Uterus (tissue), 4 donors: ENCODE results near the gene KCNMB2. TPM values are rescaled to one million over a fixed set of nuclear protein-coding genes. Genes with fewer than 3 reads are reported as not detected.

Source experiments
- DNase-seq, 2 donors: peaks; one replicate each; pipeline ENCODE4 v3.0.0-alpha.2; 2019 to 2020
- H3K27ac ChIP-seq, 2 donors: fragments of 200-600 bp; sonication (generic); 1 replicate in 1 of 2; 2 replicates in 1 of 2; pipeline ENCODE4 v1.5.1; 2016 to 2018
- H3K27me3 ChIP-seq, 2 donors: fragments of 200-600 bp; sonication (generic); one replicate each; pipeline ENCODE4 v1.5.1; 2018 to 2019; ENCODE audit warnings: control low read depth in 1 of 2
- H3K36me3 ChIP-seq, 2 donors: fragments of 200-600 bp; sonication (generic); one replicate each; pipeline ENCODE4 v1.5.1; 2019; ENCODE audit warnings: control low read depth in 1 of 2
- H3K4me1 ChIP-seq, 2 donors: fragments of 200-600 bp; sonication (generic); one replicate each; pipeline ENCODE4 v1.5.1; 2018 to 2019; ENCODE audit warnings: control low read depth in 1 of 2
- H3K4me3 ChIP-seq, 2 donors: fragments of 200-600 bp; sonication (generic); 1 replicate in 1 of 2; 2 replicates in 1 of 2; pipeline ENCODE4 v1.5.1; 2018 to 2019; ENCODE audit warnings: mild to moderate bottlenecking in 1 of 2
- H3K9me3 ChIP-seq, 2 donors: fragments of 200-600 bp; sonication (generic); one replicate each; pipeline ENCODE4 v1.5.1; 2019; ENCODE audit warnings: control low read depth in 1 of 2
- POLR2A ChIP-seq, 2 donors: fragments of 450-650 bp; IDR thresholded peaks; one replicate each; pipeline ENCODE4 v1.6.1; 2016; ENCODE audit warnings: antibody characterized with exemption in 2 of 2, mild to moderate bottlenecking in 1 of 2, moderate library complexity in 1 of 2
- intact Hi-C: fragments of 100-400 bp; cut with DNase I; formaldehyde crosslinking; loops from one replicate; pipeline ENCODE4 v1.15.1; 2023; ENCODE audit warnings: low total_unique reads
- total RNA-seq, 4 donors: library from RNA; depleted of rRNA in 3 of 4; stranded (reverse); fragments of >200 nt in 3 of 4; gene quantifications; one replicate each; pipeline versions ENCODE4 v1.1.0 to v1.2.4, GENCODE V29; 2014 to 2023
- TF ChIP-seq, protein P1 (sequence below), 4 experiments: fragments of 200-600 bp in 2 of 4; fragments of 450-650 bp in 2 of 4; sonication (generic) in 2 of 4; IDR thresholded peaks; one replicate each; pipeline ENCODE4 v1.5.1; 2016 to 2019; ENCODE audit warnings: antibody characterized with exemption in 4 of 4, mild to moderate bottlenecking in 2 of 4, moderate library complexity in 1 of 4
- donor health status: DM: yes; HTN: yes; CAD: no.

The KCNMB2 gene
- total RNA-seq, 4 donors from 2014 or later: 0.29 to 12.7 (median 1.4) TPM

DNA sequence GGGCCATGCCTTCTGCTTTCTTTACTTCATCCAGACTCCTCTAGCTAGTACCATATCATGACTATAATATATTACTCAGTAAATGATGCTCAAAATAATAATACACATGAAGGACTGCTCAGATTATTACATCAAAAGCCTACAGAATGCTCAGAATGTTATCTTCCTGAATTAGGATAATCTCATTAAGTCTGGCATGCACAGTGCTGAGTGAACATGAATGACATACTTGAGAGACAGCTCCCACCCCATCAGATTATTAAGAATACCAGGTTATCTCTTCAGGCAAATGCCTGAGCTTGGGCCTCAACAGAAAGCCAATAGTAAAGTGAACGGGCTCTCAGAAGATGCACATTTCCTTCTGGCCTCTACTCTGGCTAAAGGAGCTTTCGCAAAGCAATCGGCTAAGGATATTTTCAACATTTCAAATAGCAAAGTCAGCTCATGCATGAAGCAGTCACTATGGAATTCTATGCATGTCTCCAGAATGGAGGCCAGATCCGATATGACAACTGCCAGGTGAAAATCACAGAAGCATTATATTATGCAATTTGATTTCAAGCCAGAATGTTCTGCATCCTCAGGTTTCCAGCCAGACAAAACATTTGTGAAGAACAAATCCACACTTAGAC is 122.6 kb downstream of the KCNMB2 start:
- Histone ChIP-seq H3K4me3 (no peak overlapping the region), H3K4me1 (no peaks in the 10 kb centered on the region), H3K36me3 (no peaks in the 10 kb centered on the region), H3K27me3 (no peaks in the 10 kb centered on the region), H3K27ac (no peak overlapping the region), H3K9me3 (no peaks in the 10 kb centered on the region)
- no peak for TF ChIP-seq POLR2A (IDR thresholded peaks at IDR 0.05)
- TF ChIP-seq, protein P1, sequence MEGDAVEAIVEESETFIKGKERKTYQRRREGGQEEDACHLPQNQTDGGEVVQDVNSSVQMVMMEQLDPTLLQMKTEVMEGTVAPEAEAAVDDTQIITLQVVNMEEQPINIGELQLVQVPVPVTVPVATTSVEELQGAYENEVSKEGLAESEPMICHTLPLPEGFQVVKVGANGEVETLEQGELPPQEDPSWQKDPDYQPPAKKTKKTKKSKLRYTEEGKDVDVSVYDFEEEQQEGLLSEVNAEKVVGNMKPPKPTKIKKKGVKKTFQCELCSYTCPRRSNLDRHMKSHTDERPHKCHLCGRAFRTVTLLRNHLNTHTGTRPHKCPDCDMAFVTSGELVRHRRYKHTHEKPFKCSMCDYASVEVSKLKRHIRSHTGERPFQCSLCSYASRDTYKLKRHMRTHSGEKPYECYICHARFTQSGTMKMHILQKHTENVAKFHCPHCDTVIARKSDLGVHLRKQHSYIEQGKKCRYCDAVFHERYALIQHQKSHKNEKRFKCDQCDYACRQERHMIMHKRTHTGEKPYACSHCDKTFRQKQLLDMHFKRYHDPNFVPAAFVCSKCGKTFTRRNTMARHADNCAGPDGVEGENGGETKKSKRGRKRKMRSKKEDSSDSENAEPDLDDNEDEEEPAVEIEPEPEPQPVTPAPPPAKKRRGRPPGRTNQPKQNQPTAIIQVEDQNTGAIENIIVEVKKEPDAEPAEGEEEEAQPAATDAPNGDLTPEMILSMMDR (IDR thresholded peaks at IDR 0.05): no peak
- intact Hi-C loops: no loop called here
- DNase-seq: no peak

DNA sequence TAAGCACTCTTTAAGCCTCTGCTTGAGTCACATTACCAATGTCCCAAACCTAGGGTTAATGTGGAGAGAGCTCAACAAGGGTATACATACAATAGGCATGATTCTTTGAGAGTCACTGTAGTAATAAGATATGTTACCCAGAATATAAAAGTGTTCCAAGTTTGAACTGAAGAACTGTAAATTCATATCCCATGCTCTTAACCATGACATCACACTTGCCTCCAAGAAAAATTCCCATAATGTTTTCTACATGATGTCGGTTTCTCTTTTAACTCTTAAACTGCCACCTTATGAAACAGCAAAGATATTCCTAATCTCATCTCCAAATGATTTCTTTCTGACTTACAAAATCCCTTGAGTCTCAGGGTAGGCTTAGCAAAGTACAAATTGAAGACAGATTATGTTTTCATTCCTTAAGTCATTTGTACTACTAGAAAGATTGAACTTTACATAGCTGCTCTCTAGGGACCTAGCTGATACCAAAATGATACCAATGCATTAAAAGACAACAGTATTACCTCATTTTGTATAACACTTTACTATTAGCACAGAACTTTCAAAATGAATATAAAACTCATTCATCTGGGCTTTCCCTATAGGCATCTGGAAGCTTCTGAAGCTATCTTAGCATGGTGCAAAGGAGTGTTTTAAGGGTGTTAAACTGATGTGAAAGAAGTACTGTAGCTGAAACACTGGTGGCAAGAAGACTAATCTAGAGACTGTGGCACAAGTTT is 127.1 kb downstream of the KCNMB2 start:
- H3K4me1 ChIP-seq: no peaks in the 10 kb centered on the region
- TF ChIP-seq POLR2A (IDR thresholded peaks at IDR 0.05): no peak
- TF ChIP-seq, protein P1 (IDR thresholded peaks at IDR 0.05): no peak
- no peak overlapping the region for H3K4me3 ChIP-seq
- no peaks in the 10 kb centered on the region for H3K27me3 ChIP-seq
- no peaks in the 10 kb centered on the region for H3K9me3 ChIP-seq
- no peak for DNase-seq
- H3K36me3 ChIP-seq: no peaks in the 10 kb centered on the region
- intact Hi-C loops: no loop called here
- H3K27ac ChIP-seq: no peak overlapping the region

DNA sequence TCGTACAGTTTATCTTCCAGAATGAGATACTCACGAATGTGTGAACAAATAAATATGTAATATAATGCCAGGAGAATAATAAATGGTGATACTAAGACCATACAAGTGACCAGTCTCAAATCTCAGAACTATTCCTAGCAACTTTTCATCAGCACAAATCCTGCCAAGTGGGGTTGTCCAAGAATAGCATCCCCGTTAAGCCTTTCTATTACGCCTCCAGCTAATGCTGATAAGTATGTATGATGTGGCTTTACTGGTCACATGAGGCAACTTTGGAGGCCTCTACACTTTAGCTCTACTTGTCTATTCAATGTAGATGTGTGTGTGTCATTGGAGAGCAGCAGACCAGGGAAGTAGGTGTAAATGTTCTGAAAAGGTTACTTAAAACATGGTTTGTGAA is 129.5 kb downstream of the KCNMB2 start:
- DNase-seq: no peak
- H3K4me3 ChIP-seq: no peak overlapping the region
- no peak for TF ChIP-seq POLR2A (IDR thresholded peaks at IDR 0.05)
- TF ChIP-seq, protein P1 (IDR thresholded peaks at IDR 0.05): no peak

DNA sequence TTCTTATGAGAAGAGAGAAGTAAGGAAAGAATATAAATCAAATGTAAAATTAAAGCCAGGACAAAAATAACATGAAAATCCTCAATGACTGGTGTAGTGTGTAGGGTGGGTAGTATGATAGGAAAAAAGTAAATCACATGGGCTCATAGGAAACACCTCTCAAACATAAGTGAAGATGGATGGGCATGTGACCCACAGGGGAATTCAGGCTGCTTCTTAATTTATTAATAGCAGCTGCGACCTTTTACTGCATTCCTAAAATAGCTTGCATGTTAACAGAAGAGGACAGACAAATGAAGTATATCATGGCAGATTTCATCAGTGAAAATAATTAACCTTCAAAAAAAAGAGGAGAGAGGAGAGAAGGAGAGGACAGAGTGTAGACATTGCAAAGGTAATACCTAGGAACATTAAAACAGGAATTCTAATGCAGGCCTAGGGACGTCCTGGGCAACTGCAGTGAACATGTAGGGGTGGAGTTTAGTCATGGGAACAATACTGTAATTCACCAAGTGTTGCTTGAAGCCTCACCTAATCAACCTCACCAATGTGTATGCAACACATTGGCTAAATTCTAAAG is 132.9 kb downstream of the KCNMB2 start:
- no peak for DNase-seq
- no peaks in the 10 kb centered on the region for H3K4me1 ChIP-seq
- no peaks in the 10 kb centered on the region for H3K36me3 ChIP-seq
- no peak overlapping the region for H3K4me3 ChIP-seq
- H3K27ac ChIP-seq: no peak overlapping the region
- no peaks in the 10 kb centered on the region for H3K27me3 ChIP-seq
- no peaks in the 10 kb centered on the region for H3K9me3 ChIP-seq
- TF ChIP-seq, protein P1 (IDR thresholded peaks at IDR 0.05): no peak
- no peak for TF ChIP-seq POLR2A (IDR thresholded peaks at IDR 0.05)
- intact Hi-C loops: no loop called here

More for the DNA sequence above, 129.5 kb downstream of the KCNMB2 start:
- H3K27me3 ChIP-seq: no peaks in the 10 kb centered on the region
- intact Hi-C loops: no loop called here
- no peaks in the 10 kb centered on the region for H3K36me3 ChIP-seq
- no peaks in the 10 kb centered on the region for H3K9me3 ChIP-seq
- no peak overlapping the region for H3K27ac ChIP-seq
- H3K4me1 ChIP-seq: no peaks in the 10 kb centered on the region

DNA sequence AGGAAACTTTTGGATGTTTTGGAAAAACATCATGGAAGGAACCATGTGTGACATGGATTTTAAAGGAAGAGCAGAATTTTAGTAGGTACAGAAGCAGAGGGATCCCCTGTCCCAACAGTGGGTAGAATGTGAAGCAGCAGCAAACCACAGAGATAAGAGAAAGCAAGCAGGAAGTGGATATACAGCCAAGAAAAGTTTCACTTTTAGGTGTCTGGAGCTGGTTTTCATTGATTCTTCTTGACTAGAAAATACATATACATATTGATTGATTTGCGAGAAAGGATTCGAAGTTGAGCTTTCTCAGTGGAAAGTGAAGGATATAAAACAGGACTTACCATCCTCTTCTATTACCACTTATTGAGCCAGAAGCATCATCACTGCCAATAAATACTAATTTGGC is 133.5 kb downstream of the KCNMB2 start:
- no peak for TF ChIP-seq POLR2A (IDR thresholded peaks at IDR 0.05)
- TF ChIP-seq, protein P1 (IDR thresholded peaks at IDR 0.05): no peak
- intact Hi-C loops: no loop called here
- no peak for DNase-seq
- Histone ChIP-seq H3K9me3 (no peaks in the 10 kb centered on the region), H3K36me3 (no peaks in the 10 kb centered on the region), H3K4me1 (no peaks in the 10 kb centered on the region), H3K4me3 (no peak overlapping the region), H3K27me3 (no peaks in the 10 kb centered on the region), H3K27ac (no peak overlapping the region)
